WTC11 (cell line): Measurements from ENCODE around the gene TDRD3.

Source experiments
- ZNF232 ChIP-seq: sonication (generic); formaldehyde crosslinking; IDR thresholded peaks from 2 replicates; pipeline ENCODE4 v1.8.0; 2022; ENCODE audit warnings: mild to moderate bottlenecking, missing genetic modification reagents
- TF ChIP-seq, protein P1 (sequence below): fragments of 200-600 bp; IDR thresholded peaks from 2 replicates; pipeline ENCODE4 v1.8.0; 2022; ENCODE audit warnings: antibody characterized with exemption

GRCh38 chr13:60351855-60352615, 45.0 kb upstream of the TDRD3 start:
- TF ChIP-seq, protein P1, sequence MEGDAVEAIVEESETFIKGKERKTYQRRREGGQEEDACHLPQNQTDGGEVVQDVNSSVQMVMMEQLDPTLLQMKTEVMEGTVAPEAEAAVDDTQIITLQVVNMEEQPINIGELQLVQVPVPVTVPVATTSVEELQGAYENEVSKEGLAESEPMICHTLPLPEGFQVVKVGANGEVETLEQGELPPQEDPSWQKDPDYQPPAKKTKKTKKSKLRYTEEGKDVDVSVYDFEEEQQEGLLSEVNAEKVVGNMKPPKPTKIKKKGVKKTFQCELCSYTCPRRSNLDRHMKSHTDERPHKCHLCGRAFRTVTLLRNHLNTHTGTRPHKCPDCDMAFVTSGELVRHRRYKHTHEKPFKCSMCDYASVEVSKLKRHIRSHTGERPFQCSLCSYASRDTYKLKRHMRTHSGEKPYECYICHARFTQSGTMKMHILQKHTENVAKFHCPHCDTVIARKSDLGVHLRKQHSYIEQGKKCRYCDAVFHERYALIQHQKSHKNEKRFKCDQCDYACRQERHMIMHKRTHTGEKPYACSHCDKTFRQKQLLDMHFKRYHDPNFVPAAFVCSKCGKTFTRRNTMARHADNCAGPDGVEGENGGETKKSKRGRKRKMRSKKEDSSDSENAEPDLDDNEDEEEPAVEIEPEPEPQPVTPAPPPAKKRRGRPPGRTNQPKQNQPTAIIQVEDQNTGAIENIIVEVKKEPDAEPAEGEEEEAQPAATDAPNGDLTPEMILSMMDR, result no peak
- no peak for TF ChIP-seq ZNF232
